ENCODE measurements around the gene GABARAPL1. TPM values are rescaled to one million over a fixed set of nuclear protein-coding genes. Genes with fewer than 3 reads are reported as not detected.

The GABARAPL1 gene
- total and polyA plus RNA-seq, 2 of the 13 experiments (the other 11 are each of a cell fraction or from before 2014, with no cell fraction given) = 7.9 to 26.1 TPM

- TF ChIP-seq ZUFSP (CRISPR knock-in tag; IDR thresholded peaks at IDR 0.05; ENCODE audit: borderline replicate concordance) = no peak
- TF ChIP-seq ZNF317 (CRISPR knock-in tag; IDR thresholded peaks at IDR 0.05) = no peak
- no peak for TF ChIP-seq KLF15 (CRISPR knock-in tag; IDR thresholded peaks at IDR 0.05; ENCODE audit: borderline replicate concordance)
- TF ChIP-seq NR2C2 (CRISPR knock-in tag; IDR thresholded peaks at IDR 0.05; ENCODE audit: borderline replicate concordance) = no peak
Measured at GRCh38 chr12:10235761-10236631, 23.3 kb downstream of the GABARAPL1 start (continued).

GRCh38 chr12:10236720-10237119, 24.0 kb downstream of the GABARAPL1 start:
- DNase-seq (ENCODE audit: low spot score) = no peak
- H3K27me3 ChIP-seq (ENCODE audit: control insufficient read depth in 1 of 2, insufficient read depth in 2 of 2, low read length in 2 of 2) = 0 out of 5 replicates have a peak, but pooled peaks cover 0 to 1% of the 10 kb centered on the region in 2 experiments
- no peak overlapping the region for H2AFZ ChIP-seq (ENCODE audit: low read length)
- H4K20me1 ChIP-seq (ENCODE audit: insufficient read depth, low read length) = no peaks in the 10 kb centered on the region
- no peak overlapping the region for H3K27ac ChIP-seq (ENCODE audit: extremely low read length, insufficient read depth, low read length)
- BruUV-seq (replicated peaks) = no TSS peak
- intact Hi-C loops (cut with micrococcal nuclease; ENCODE audit: unreplicated experiment) = loop anchor here (5.0 kb wide), 1 partner anchor 96 kb away; no protein-coding TSS in a partner anchor
- H3K79me2 ChIP-seq (ENCODE audit: insufficient read depth, low read length) = no peaks in the 10 kb centered on the region
- ChIA-PET CTCF (ENCODE audit: low intra/inter-chr PET ratio, low total read pairs) (interaction anchor here (1.5 to 2.3 kb wide), 3 partner anchors 326 to 513 kb away, joined by 4 to 25 read pairs (median 8); partner anchors contain the start of gene STYK1), POLR2A (no interaction called here)
- TF ChIP-seq ZNF260 (CRISPR knock-in tag; IDR thresholded peaks at IDR 0.05; ENCODE audit: borderline replicate concordance, low read depth) (no peak), MIXL1 (CRISPR knock-in tag; IDR thresholded peaks at IDR 0.05) (no peak), ZNF274 (CRISPR knock-in tag; IDR thresholded peaks at IDR 0.05) (no peak), TMF1 (CRISPR knock-in tag; IDR thresholded peaks at IDR 0.05; ENCODE audit: low read depth) (no peak), ZMYM4 (CRISPR knock-in tag; IDR thresholded peaks at IDR 0.05) (no peak)
- no peak overlapping the region for H3K9ac ChIP-seq (ENCODE audit: insufficient read depth, low read depth, low read length)
- no peak for FAIRE-seq
- no peak overlapping the region for H3K4me2 ChIP-seq (ENCODE audit: low read depth, low read length)
- in situ Hi-C loops (cut with HindIII; ENCODE audit: extremely low pct_ligation_motif_present, low pct_unique_long_range_greater_than_20kb) = loop anchor here (5.0 kb wide), 2 partner anchors 326 to 436 kb away; partner anchors contain the start of gene STYK1
- ATAC-seq = no peak
- peaks cover 20% of the 10 kb centered on the region; the same call in 1 of the 2 replicates for H3K9me3 ChIP-seq (ENCODE audit: low read length)
- H3K36me3 ChIP-seq (replicated peaks in 1 of 2; ENCODE audit: control insufficient read depth in 1 of 2, insufficient read depth in 2 of 2, low read length in 2 of 2) = no peaks in the 10 kb centered on the region
- 19% methylated on average over 1 of the region's 1 CpG for WGBS (ENCODE audit: low lambda C conversion rate)
- no peaks in the 10 kb centered on the region for H3K4me1 ChIP-seq (ENCODE audit: insufficient read depth, low read length)
- no peak overlapping the region for H3K4me3 ChIP-seq (replicated peaks in 1 of 3; ENCODE audit: insufficient read depth in 1 of 3, low read depth in 2 of 3, low read length in 3 of 3)
